Liver (tissue), 9 donors: Measurements from ENCODE around the gene NKX2-1. TPM values are rescaled to one million over a fixed set of nuclear protein-coding genes. Genes with fewer than 3 reads are reported as not detected.

Experiments used
- DNase-seq: peaks from one replicate; pipeline ENCODE4 v3.0.0-alpha.2; 2017; ENCODE audit warnings: low spot score
- H3K27ac ChIP-seq, 2 donors: one replicate each; pipeline ENCODE4 v1.7.0; 2013; ENCODE audit warnings: inconsistent platforms in 2 of 2, low read length in 2 of 2, control low read depth in 1 of 2, low read depth in 1 of 2, mild to moderate bottlenecking in 1 of 2
- H3K27me3 ChIP-seq, 4 donors: one replicate each; pipeline versions ENCODE4 v1.6.1 to v1.7.0; 2013; ENCODE audit warnings: low read length in 3 of 4, inconsistent platforms in 1 of 4, mild to moderate bottlenecking in 1 of 4, moderate library complexity in 1 of 4; ENCODE audit not compliant: control insufficient read depth in 4 of 4, insufficient read depth in 4 of 4
- H3K36me3 ChIP-seq, 4 donors: one replicate each; pipeline versions ENCODE4 v1.6.1 to v1.7.0; 2013; ENCODE audit warnings: low read length in 3 of 4, mild to moderate bottlenecking in 3 of 4, low read depth in 1 of 4, moderate library complexity in 1 of 4; ENCODE audit not compliant: control insufficient read depth in 4 of 4, insufficient read depth in 3 of 4
- H3K4me1 ChIP-seq, 4 donors: one replicate each; pipeline versions ENCODE4 v1.6.1 to v1.7.0; 2013; ENCODE audit warnings: low read length in 3 of 4, mild to moderate bottlenecking in 3 of 4, moderate library complexity in 1 of 4; ENCODE audit not compliant: control insufficient read depth in 4 of 4, insufficient read depth in 4 of 4
- H3K4me3 ChIP-seq, 3 donors: one replicate each; pipeline versions ENCODE4 v1.6.1 to v1.7.0; 2013; ENCODE audit warnings: low read length in 3 of 3, control low read depth in 1 of 3, low read depth in 1 of 3, mild to moderate bottlenecking in 1 of 3
- H3K9ac ChIP-seq, 2 donors: one replicate each; pipeline ENCODE4 v1.7.0; 2013; ENCODE audit warnings: low read length in 2 of 2, mild to moderate bottlenecking in 2 of 2, moderate library complexity in 2 of 2, control low read depth in 1 of 2, low read depth in 1 of 2
- H3K9me3 ChIP-seq, 4 donors: one replicate each; pipeline versions ENCODE4 v1.6.1 to v1.7.0; 2013; ENCODE audit warnings: low read length in 3 of 4; ENCODE audit not compliant: control insufficient read depth in 4 of 4
- CTCF ChIP-seq: fragments of 150-350 bp; IDR thresholded peaks from 2 replicates; pipeline ENCODE4 v1.5.1; 2017; ENCODE audit warnings: improper control_type of control experiment, low read depth, low read length; ENCODE audit not compliant: missing input control
- EGR1 ChIP-seq, 2 donors: IDR thresholded peaks; 2 replicates each; pipeline ENCODE4 v1.6.1; 2016 to 2018; ENCODE audit warnings: antibody characterized with exemption in 2 of 2, low read depth in 2 of 2
- FOXA1 ChIP-seq: IDR thresholded peaks from 2 replicates; pipeline ENCODE4 v1.6.1; 2016; ENCODE audit warnings: antibody characterized with exemption
- FOXA2 ChIP-seq: IDR thresholded peaks from 2 replicates; pipeline ENCODE4 v1.6.1; 2016; ENCODE audit warnings: antibody characterized with exemption
- GABPA ChIP-seq, 2 donors: IDR thresholded peaks in 1 of 2; conservative IDR thresholded peaks in 1 of 2; 2 replicates each; pipeline ENCODE4 v1.6.1; 2016; ENCODE audit warnings: antibody characterized with exemption in 2 of 2, mild to moderate bottlenecking in 1 of 2, moderate library complexity in 1 of 2
- HNF4A ChIP-seq, 2 donors: conservative IDR thresholded peaks; 2 replicates each; pipeline ENCODE4 v1.6.1; 2016; ENCODE audit warnings: antibody characterized with exemption in 2 of 2, mild to moderate bottlenecking in 2 of 2
- HNF4G ChIP-seq: IDR thresholded peaks from 2 replicates; pipeline ENCODE4 v1.6.1; 2016; ENCODE audit warnings: antibody characterized with exemption
- JUND ChIP-seq, 2 donors: IDR thresholded peaks; 2 replicates each; pipeline ENCODE4 v1.6.1; 2016; ENCODE audit warnings: antibody characterized with exemption in 2 of 2
- NR2F2 ChIP-seq: IDR thresholded peaks from 2 replicates; pipeline ENCODE4 v1.6.1; 2016; ENCODE audit warnings: antibody characterized with exemption
- RAD21 ChIP-seq, 2 donors: IDR thresholded peaks; 2 replicates each; pipeline ENCODE4 v1.6.1; 2016; ENCODE audit warnings: antibody characterized with exemption in 2 of 2, mild to moderate bottlenecking in 2 of 2
- REST ChIP-seq: IDR thresholded peaks from 2 replicates; pipeline ENCODE4 v1.6.1; 2016; ENCODE audit warnings: antibody characterized with exemption, mild to moderate bottlenecking
- RXRA ChIP-seq, 2 donors: IDR thresholded peaks; 2 replicates each; pipeline ENCODE4 v1.6.1; 2017 to 2018; ENCODE audit warnings: antibody characterized with exemption in 2 of 2, mild to moderate bottlenecking in 1 of 2
- SP1 ChIP-seq: IDR thresholded peaks from 2 replicates; pipeline ENCODE4 v1.6.1; 2018; ENCODE audit warnings: antibody characterized with exemption, mild to moderate bottlenecking
- TAF1 ChIP-seq: conservative IDR thresholded peaks from 2 replicates; pipeline ENCODE4 v1.6.1; 2016; ENCODE audit warnings: antibody characterized with exemption, mild to moderate bottlenecking
- ZBTB33 ChIP-seq: IDR thresholded peaks from 2 replicates; pipeline ENCODE4 v1.6.1; 2016; ENCODE audit warnings: antibody characterized with exemption
- WGBS: extraction: QIAGEN DNeasy Blood & Tissue Kit; methylation state at CpG from one replicate; pipeline ENCODE4 v1.1.7; 2013; 5-methylcytosine and 5-hydroxymethylcytosine counted together
- polyA plus RNA-seq, 2 donors: library from polyadenylated mRNA; stranded (reverse) in 1 of 2; unstranded in 1 of 2; fragments of 200-250 nt in 1 of 2; fragments of >200 nt in 1 of 2; fragmentation: Nextera tagmentation in 1 of 2; extraction: Ambion mirVana in 1 of 2; gene quantifications; one replicate each; pipeline versions ENCODE4 v1.2.1 to v1.2.3, GENCODE V29; 2013 to 2015
- total RNA-seq, 2 donors: library from RNA; depleted of rRNA; stranded (reverse); fragments of >200 nt; gene quantifications; one replicate each; pipeline ENCODE4 v1.2.3, GENCODE V29; 2014
- TF ChIP-seq, protein P1 (sequence below): IDR thresholded peaks from 2 replicates; pipeline ENCODE4 v1.6.1; 2016; ENCODE audit warnings: antibody characterized with exemption
- donor health status: healthy.
- donor health status: healthy.
- donor health status: healthy.
- donor health status: healthy.
- donor health status: healthy.

Gene NKX2-1
- total and polyA plus RNA-seq, 4 donors = not detected

- no peak for DNase-seq
- WGBS = 17% methylated on average over 11 of the region's 11 CpGs
- Histone ChIP-seq H3K4me1 (peaks cover 19 to 46% (median 28%) of the 10 kb centered on the region in 4 donors), H3K9me3 (no peaks in the 10 kb centered on the region), H3K4me3 (no peak overlapping the region), H3K36me3 (no peaks in the 10 kb centered on the region), H3K27me3 (peaks cover 6 to 36% (median 31%) of the 10 kb centered on the region in 4 donors), H3K27ac (no peak overlapping the region), H3K9ac (no peak overlapping the region)
- TF ChIP-seq TAF1 (no peak), HNF4G (no peak), CTCF (no peak), REST (no peak), NR2F2 (no peak), FOXA2 (no peak), FOXA1 (no peak), RXRA (IDR thresholded peaks at IDR 0.05) (no peak), JUND (IDR thresholded peaks at IDR 0.05) (no peak), ZBTB33 (no peak), GABPA (IDR thresholded peaks at IDR 0.05 in 1 of 2, conservative IDR thresholded peaks at IDR 0.05 in 1 of 2) (no peak), RAD21 (IDR thresholded peaks at IDR 0.05) (no peak), HNF4A (conservative IDR thresholded peaks at IDR 0.05) (no peak), SP1 (no peak), EGR1 (IDR thresholded peaks at IDR 0.05; ENCODE audit: low read depth in 2 of 2) (no peak)
- TF ChIP-seq, protein P1, sequence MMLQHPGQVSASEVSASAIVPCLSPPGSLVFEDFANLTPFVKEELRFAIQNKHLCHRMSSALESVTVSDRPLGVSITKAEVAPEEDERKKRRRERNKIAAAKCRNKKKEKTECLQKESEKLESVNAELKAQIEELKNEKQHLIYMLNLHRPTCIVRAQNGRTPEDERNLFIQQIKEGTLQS = no peak
Observed at GRCh38 chr14:36515896-36516718, 3.9 kb downstream of the NKX2-1 start.
